ENCODE data around the gene PSME3IP1. TPM values are rescaled to one million over a fixed set of nuclear protein-coding genes. Genes with fewer than 3 reads are reported as not detected.

The PSME3IP1 gene
- total RNA-seq, 1 donor from 2014 or later = 83.1 TPM

GRCh38 chr16:57125376-57125775 is 60.5 kb downstream of the PSME3IP1 start:
- H3K27ac Mint-ChIP-seq (ENCODE audit: unreplicated experiment) = no peak overlapping the region
- TF ChIP-seq CTCF (IDR thresholded peaks at IDR 0.05) = no peak
- H3K4me1 Mint-ChIP-seq (ENCODE audit: unreplicated experiment) = no peaks in the 10 kb centered on the region
- no peak for DNase-seq (ENCODE audit: extremely low spot score, unreplicated experiment)
- no peaks in the 10 kb centered on the region for H3K9me3 Mint-ChIP-seq (ENCODE audit: unreplicated experiment)
- H3K27me3 Mint-ChIP-seq (ENCODE audit: unreplicated experiment) = no peaks in the 10 kb centered on the region
- peaks cover 18% of the 10 kb centered on the region for H3K36me3 Mint-ChIP-seq (ENCODE audit: unreplicated experiment)
- no peak overlapping the region for H3K4me3 Mint-ChIP-seq (ENCODE audit: unreplicated experiment)

GRCh38 chr16:57123974-57124674 is 61.7 kb downstream of the PSME3IP1 start:
- no peaks in the 10 kb centered on the region for H3K4me1 Mint-ChIP-seq (ENCODE audit: unreplicated experiment)

GRCh38 chr16:57123216-57123973 is 62.4 kb downstream of the PSME3IP1 start:
- H3K36me3 Mint-ChIP-seq (ENCODE audit: unreplicated experiment) = peaks cover 18% of the 10 kb centered on the region
- H3K27me3 Mint-ChIP-seq (ENCODE audit: unreplicated experiment) = no peaks in the 10 kb centered on the region
- no peak overlapping the region for H3K4me3 Mint-ChIP-seq (ENCODE audit: unreplicated experiment)
- no peaks in the 10 kb centered on the region for H3K4me1 Mint-ChIP-seq (ENCODE audit: unreplicated experiment)
- no peak overlapping the region for H3K27ac Mint-ChIP-seq (ENCODE audit: unreplicated experiment)
- no peaks in the 10 kb centered on the region for H3K9me3 Mint-ChIP-seq (ENCODE audit: unreplicated experiment)
- no peak for DNase-seq (ENCODE audit: extremely low spot score, unreplicated experiment)
- no peak for TF ChIP-seq CTCF (IDR thresholded peaks at IDR 0.05)

More at GRCh38 chr16:57123974-57124674, 61.7 kb downstream of the PSME3IP1 start:
- Mint-ChIP-seq H3K27me3 (ENCODE audit: unreplicated experiment) (no peaks in the 10 kb centered on the region), H3K27ac (ENCODE audit: unreplicated experiment) (no peak overlapping the region), H3K36me3 (ENCODE audit: unreplicated experiment) (peaks cover 18% of the 10 kb centered on the region), H3K9me3 (ENCODE audit: unreplicated experiment) (no peaks in the 10 kb centered on the region), H3K4me3 (ENCODE audit: unreplicated experiment) (no peak overlapping the region)
- TF ChIP-seq CTCF (IDR thresholded peaks at IDR 0.05) = no peak
- no peak for DNase-seq (ENCODE audit: extremely low spot score, unreplicated experiment)

GRCh38 chr16:57118461-57119084 is 67.3 kb downstream of the PSME3IP1 start:
- no peak overlapping the region for H3K27ac Mint-ChIP-seq (ENCODE audit: unreplicated experiment)
- H3K36me3 Mint-ChIP-seq (ENCODE audit: unreplicated experiment) = peaks cover 20% of the 10 kb centered on the region
- no peak for TF ChIP-seq CTCF (IDR thresholded peaks at IDR 0.05)
- no peak overlapping the region for H3K4me3 Mint-ChIP-seq (ENCODE audit: unreplicated experiment)
- no peak for DNase-seq (ENCODE audit: extremely low spot score, unreplicated experiment)
- no peaks in the 10 kb centered on the region for H3K9me3 Mint-ChIP-seq (ENCODE audit: unreplicated experiment)
- H3K27me3 Mint-ChIP-seq (ENCODE audit: unreplicated experiment) = no peaks in the 10 kb centered on the region
- peaks cover 15% of the 10 kb centered on the region for H3K4me1 Mint-ChIP-seq (ENCODE audit: unreplicated experiment)
